ENCODE data around the gene DDX46.

DDX46 gene

GRCh38 chr5:134877159-134877558, 118.6 kb downstream of the DDX46 start:
- in situ Hi-C loops (cut with MboI; ENCODE audit: low pct_unique_long_range_greater_than_20kb, low sequenced_read_pairs), result no loop called here
- no peak for DNase-seq

GRCh38 chr5:134878403-134878802, 119.8 kb downstream of the DDX46 start:
- DNase-seq, result no peak
- in situ Hi-C loops (cut with MboI; ENCODE audit: low pct_unique_long_range_greater_than_20kb, low sequenced_read_pairs), result no loop called here

- in situ Hi-C loops (cut with MboI; ENCODE audit: low pct_unique_long_range_greater_than_20kb, low sequenced_read_pairs), result no loop called here
- no peak for DNase-seq
Observed at GRCh38 chr5:134879456-134879855, 120.9 kb downstream of the DDX46 start.
